Liver (tissue), 4 donors: ENCODE measurements around the gene ARIH1. TPM values are rescaled to one million over a fixed set of nuclear protein-coding genes. Genes with fewer than 3 reads are reported as not detected.

Source experiments
- polyA plus RNA-seq, 2 donors: library from polyadenylated mRNA; stranded (reverse) in 1 of 2; unstranded in 1 of 2; fragments of 200-250 nt in 1 of 2; fragments of >200 nt in 1 of 2; fragmentation: Nextera tagmentation in 1 of 2; extraction: Ambion mirVana in 1 of 2; gene quantifications; one replicate each; pipeline versions ENCODE4 v1.2.1 to v1.2.3, GENCODE V29; 2013 to 2015
- total RNA-seq, 2 donors: library from RNA; depleted of rRNA; stranded (reverse); fragments of >200 nt; gene quantifications; one replicate each; pipeline ENCODE4 v1.2.3, GENCODE V29; 2014
- donor health status: healthy.
- donor health status: healthy.
- donor health status: healthy.

ARIH1 gene
- total and polyA plus RNA-seq, 4 donors, result 10.8 to 23.8 (median 18.8) TPM

Other genes starting within 250 kb of the ARIH1 start
- gene PKM, start 243.1 kb upstream of the ARIH1 start, total RNA-seq, result 10 to 100 TPM; 30.5 to 61.2 TPM
- 10 to 100 TPM; 12.9 to 28.9 TPM for gene PKM, start 243.1 kb upstream of the ARIH1 start, polyA plus RNA-seq
- 1 to 10 TPM; 4.3 to 10.0 TPM for gene PARP6, start 201.8 kb upstream of the ARIH1 start, total RNA-seq
- gene PARP6, start 201.8 kb upstream of the ARIH1 start, polyA plus RNA-seq, result 10 to 100 TPM in 1 of 2 donors, 1 to 10 TPM in 1; 8.7 to 15.3 TPM
- under 1 TPM; 0.14 to 0.92 TPM for gene CELF6, start 154.2 kb upstream of the ARIH1 start, total RNA-seq
- gene CELF6, start 154.2 kb upstream of the ARIH1 start, polyA plus RNA-seq, result under 1 TPM; 0.10 to 0.74 TPM
- 10 to 100 TPM; 38.1 to 42.9 TPM for gene HEXA, start 98.3 kb upstream of the ARIH1 start, total RNA-seq
- gene HEXA, start 98.3 kb upstream of the ARIH1 start, polyA plus RNA-seq, result 10 to 100 TPM; 62.5 to 69.0 TPM
- not detected for gene TMEM202, start 76.0 kb upstream of the ARIH1 start, total RNA-seq
- gene TMEM202, start 76.0 kb upstream of the ARIH1 start, polyA plus RNA-seq, result not detected
- gene GOLGA6B, start 180.4 kb downstream of the ARIH1 start, total RNA-seq, result 1 to 10 TPM in 1 of 2 donors, under 1 TPM in 1; 0.05 to 1.0 TPM
- under 1 TPM in 1 of 2 donors, not detected in 1; 0.03 TPM for gene GOLGA6B, start 180.4 kb downstream of the ARIH1 start, polyA plus RNA-seq
- gene HIGD2B, start 211.9 kb downstream of the ARIH1 start, total RNA-seq, result not detected
- gene HIGD2B, start 211.9 kb downstream of the ARIH1 start, polyA plus RNA-seq, result not detected
- gene BBS4, start 211.9 kb downstream of the ARIH1 start, total RNA-seq, result 10 to 100 TPM; 10.3 to 16.0 TPM
- gene BBS4, start 211.9 kb downstream of the ARIH1 start, polyA plus RNA-seq, result 1 to 10 TPM; 4.8 to 6.4 TPM